HEK293T (cell line): ENCODE measurements around the gene CUBN.

Experiments
- FOXM1 ChIP-seq: fragments of 450-650 bp; IDR thresholded peaks from 2 replicates; pipeline ENCODE4 v1.6.1; 2017; ENCODE audit warnings: mild to moderate bottlenecking, borderline replicate concordance
- SP1 ChIP-seq: fragments of 450-650 bp; IDR thresholded peaks from 2 replicates; pipeline ENCODE4 v1.6.1; 2017
- TARDBP ChIP-seq: fragments of 450-650 bp; IDR thresholded peaks from 2 replicates; pipeline ENCODE4 v1.6.1; 2016

- TF ChIP-seq SP1: no peak
- TF ChIP-seq FOXM1: no peak
- no peak for TF ChIP-seq TARDBP
Measured at GRCh38 chr10:17122726-17123661, 6.6 kb downstream of the CUBN start.
